Ovary (tissue), 3 donors: ENCODE measurements around the gene NPDC1.

Source experiments
- POLR2A ChIP-seq: fragments of 450-650 bp; IDR thresholded peaks from one replicate; pipeline ENCODE4 v1.6.1; 2017; ENCODE audit warnings: antibody characterized with exemption, mild to moderate bottlenecking, moderate library complexity
- TF ChIP-seq, protein P1 (sequence below), 3 donors: fragments of 450-650 bp in 2 of 3; fragments of 200-600 bp in 1 of 3; IDR thresholded peaks; one replicate each; pipeline versions ENCODE4 v1.5.1 to v1.8.0; 2016 to 2022; ENCODE audit warnings: antibody characterized with exemption in 3 of 3, mild to moderate bottlenecking in 1 of 3
- donor health status: DM: no; HTN: no; CAD: no.

DNA sequence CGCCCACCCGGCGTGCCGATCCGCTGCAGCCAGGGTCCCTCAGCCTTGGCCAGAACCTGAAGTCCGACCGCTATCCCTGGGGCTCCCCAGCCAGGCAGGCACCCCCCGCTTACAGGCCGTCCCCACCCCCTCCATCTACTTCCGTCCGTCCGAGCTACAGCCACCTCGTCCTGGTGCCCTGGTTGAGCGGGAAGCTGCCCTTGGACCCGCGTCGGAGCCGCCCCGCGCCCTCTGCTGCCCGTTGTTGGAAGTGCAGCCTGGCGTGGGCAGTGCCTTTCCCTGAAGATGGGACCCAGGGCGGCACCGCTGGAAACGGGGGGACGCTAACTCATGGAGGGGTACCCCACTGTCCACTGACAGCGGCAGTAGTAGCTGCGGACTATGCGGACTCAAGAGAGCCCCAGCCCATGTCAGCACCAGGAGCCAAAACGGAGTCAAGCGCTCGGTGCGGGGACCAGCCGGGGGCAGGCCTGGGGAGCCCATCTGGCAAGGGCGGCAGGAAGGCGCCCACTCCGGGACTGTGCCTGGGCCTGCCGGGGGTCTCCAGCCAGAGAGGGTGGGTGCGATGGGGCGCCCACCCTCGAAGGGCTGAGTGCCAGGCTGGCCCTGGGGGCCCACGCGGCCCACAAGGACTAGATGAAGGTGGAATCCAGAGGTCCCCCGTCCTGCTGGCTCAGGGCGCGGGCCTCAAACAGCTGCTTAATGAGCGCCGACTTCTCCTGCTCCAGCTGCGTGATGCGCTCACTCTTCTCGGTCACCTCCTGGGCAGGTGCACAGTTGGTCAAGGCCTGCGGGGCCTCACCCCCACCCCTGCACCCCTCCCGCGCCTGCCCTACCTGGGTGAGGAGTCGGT lies 18.3 kb upstream of the NPDC1 start:
- TF ChIP-seq, protein P1, sequence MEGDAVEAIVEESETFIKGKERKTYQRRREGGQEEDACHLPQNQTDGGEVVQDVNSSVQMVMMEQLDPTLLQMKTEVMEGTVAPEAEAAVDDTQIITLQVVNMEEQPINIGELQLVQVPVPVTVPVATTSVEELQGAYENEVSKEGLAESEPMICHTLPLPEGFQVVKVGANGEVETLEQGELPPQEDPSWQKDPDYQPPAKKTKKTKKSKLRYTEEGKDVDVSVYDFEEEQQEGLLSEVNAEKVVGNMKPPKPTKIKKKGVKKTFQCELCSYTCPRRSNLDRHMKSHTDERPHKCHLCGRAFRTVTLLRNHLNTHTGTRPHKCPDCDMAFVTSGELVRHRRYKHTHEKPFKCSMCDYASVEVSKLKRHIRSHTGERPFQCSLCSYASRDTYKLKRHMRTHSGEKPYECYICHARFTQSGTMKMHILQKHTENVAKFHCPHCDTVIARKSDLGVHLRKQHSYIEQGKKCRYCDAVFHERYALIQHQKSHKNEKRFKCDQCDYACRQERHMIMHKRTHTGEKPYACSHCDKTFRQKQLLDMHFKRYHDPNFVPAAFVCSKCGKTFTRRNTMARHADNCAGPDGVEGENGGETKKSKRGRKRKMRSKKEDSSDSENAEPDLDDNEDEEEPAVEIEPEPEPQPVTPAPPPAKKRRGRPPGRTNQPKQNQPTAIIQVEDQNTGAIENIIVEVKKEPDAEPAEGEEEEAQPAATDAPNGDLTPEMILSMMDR (IDR thresholded peaks at IDR 0.05) = peak; percentile 77 to 95 (median 94)
- TF ChIP-seq POLR2A = no peak
